ENCODE data around the gene CUX1. TPM values are rescaled to one million over a fixed set of nuclear protein-coding genes. Genes with fewer than 3 reads are reported as not detected.

CUX1 gene
- total RNA-seq, 4 donors from 2014 or later: 40.0 to 55.9 (median 47.3) TPM

- Histone ChIP-seq H3K4me3 (no peak overlapping the region), H3K36me3 (no peaks in the 10 kb centered on the region), H3K4me1 (peaks cover 4 to 36% (median 10%) of the 10 kb centered on the region in 3 donors), H3K9me3 (no peaks in the 10 kb centered on the region), H3K27me3 (peaks cover 0 to 17% (median 0%) of the 10 kb centered on the region in 4 donors), H3K27ac (no peak overlapping the region)
- TF ChIP-seq POLR2A (IDR thresholded peaks at IDR 0.05): no peak
- TF ChIP-seq CTCF (IDR thresholded peaks at IDR 0.05): no peak
- 78% methylated on average over 4 of the region's 6 CpGs; no CpG with 5 or more reads in 1 of the 2 donors for WGBS, 2 donors
- intact Hi-C loops (cut with DNase I): no loop called here
- DNase-seq: no peak
Measured at GRCh38 chr7:102302025-102302424, 484.6 kb downstream of the CUX1 start.

GRCh38 chr7:102303669-102304422, 486.4 kb downstream of the CUX1 start:
- Histone ChIP-seq H3K4me1 (peaks cover 6 to 42% (median 11%) of the 10 kb centered on the region in 3 donors), H3K4me3 (no peak overlapping the region), H3K9me3 (no peaks in the 10 kb centered on the region), H3K36me3 (no peaks in the 10 kb centered on the region), H3K27me3 (peaks cover 0 to 17% (median 0%) of the 10 kb centered on the region in 4 donors), H3K27ac (peak overlapping the region in 2 of 4 donors; percentile 38 to 42)
- DNase-seq: no peak
- WGBS, 2 donors: 36 to 60% methylated on average over 1 to 2 of the region's 13 CpGs
- intact Hi-C loops (cut with DNase I): no loop called here
- TF ChIP-seq POLR2A (IDR thresholded peaks at IDR 0.05) (no peak), CTCF (IDR thresholded peaks at IDR 0.05) (no peak)

DNA sequence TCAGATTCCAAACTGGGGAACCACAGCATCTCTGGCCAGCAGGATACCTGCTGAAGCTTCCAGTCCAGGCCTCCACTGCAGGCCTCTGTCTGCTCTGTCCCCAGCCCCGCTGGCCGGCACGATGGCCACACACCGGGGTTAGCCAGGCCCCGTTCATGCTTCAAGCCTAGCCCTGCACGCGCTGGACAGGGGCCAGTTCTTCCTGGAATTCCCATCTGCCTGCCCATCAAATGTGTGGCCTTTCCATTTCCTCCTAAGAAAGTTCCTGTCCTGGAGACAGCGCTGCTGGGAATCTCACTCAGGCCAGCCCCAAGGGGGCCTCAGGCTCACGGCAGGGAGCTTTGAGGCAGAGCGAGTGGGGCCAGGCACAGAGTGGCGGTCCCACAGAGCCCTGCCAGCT, 487.2 kb downstream of the CUX1 start:
- Histone ChIP-seq H3K27ac (peak overlapping the region in 2 of 4 donors; percentile 38 to 44), H3K36me3 (no peaks in the 10 kb centered on the region), H3K27me3 (peaks cover 0 to 12% (median 0%) of the 10 kb centered on the region in 4 donors), H3K9me3 (no peaks in the 10 kb centered on the region), H3K4me1 (peaks cover 6 to 42% (median 11%) of the 10 kb centered on the region in 3 donors), H3K4me3 (no peak overlapping the region)
- DNase-seq: no peak
- WGBS, 2 donors: 78% methylated on average over 8 of the region's 11 CpGs; no CpG with 5 or more reads in 1 of the 2 donors
- TF ChIP-seq POLR2A (IDR thresholded peaks at IDR 0.05) (no peak), CTCF (IDR thresholded peaks at IDR 0.05) (no peak)
- intact Hi-C loops (cut with DNase I): no loop called here

- Histone ChIP-seq H3K27me3 (peaks cover 0 to 2% (median 0%) of the 10 kb centered on the region in 4 donors), H3K4me3 (no peak overlapping the region), H3K36me3 (no peaks in the 10 kb centered on the region), H3K4me1 (peaks cover 6 to 42% (median 11%) of the 10 kb centered on the region in 3 donors), H3K27ac (peak overlapping the region in 1 of 4 donors; percentile 44), H3K9me3 (no peaks in the 10 kb centered on the region)
- WGBS, 2 donors: 91 to 92% methylated on average over 15 to 17 of the region's 17 CpGs
- TF ChIP-seq CTCF (IDR thresholded peaks at IDR 0.05) (no peak), POLR2A (IDR thresholded peaks at IDR 0.05) (no peak)
- intact Hi-C loops (cut with DNase I): no loop called here
- DNase-seq: no peak
Measured at GRCh38 chr7:102305414-102306268, 488.2 kb downstream of the CUX1 start.

Measured in esophagus squamous epithelium (tissue), 5 donors.